Measurements from ENCODE around the gene CTNNBL1.

The CTNNBL1 gene

DNA sequence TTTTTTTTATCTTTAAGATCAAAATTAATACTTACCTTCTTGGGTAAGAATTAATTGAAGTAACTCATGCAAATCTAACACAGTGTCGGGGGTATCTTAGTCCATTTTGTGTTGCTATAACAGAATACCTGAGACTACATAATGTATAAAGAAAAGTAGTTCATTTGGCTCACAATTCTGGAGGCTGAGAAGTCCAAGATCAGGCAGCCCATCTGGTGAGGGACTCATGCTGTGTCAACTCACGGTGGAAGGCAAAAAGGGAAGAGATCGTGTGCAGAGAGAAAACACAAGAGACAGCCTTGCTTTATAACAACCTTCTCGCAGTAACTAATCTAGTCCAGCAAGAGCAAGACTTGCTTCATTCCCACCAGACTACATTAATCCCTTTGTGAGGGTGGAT is 116.2 kb downstream of the CTNNBL1 start:
- no peak overlapping the region for H3K4me2 ChIP-seq (ENCODE audit: low read length, poor library complexity, severe bottlenecking)
- H3K4ac ChIP-seq (ENCODE audit: low read depth in 1 of 2, low read length in 2 of 2) = no peak overlapping the region
- no peak overlapping the region for H2BK12ac ChIP-seq (ENCODE audit: low read length in 2 of 2)
- H4K8ac ChIP-seq (ENCODE audit: low read length) = no peak overlapping the region
- no peak overlapping the region for H2AK5ac ChIP-seq (ENCODE audit: low read length, severe bottlenecking)
- no peak overlapping the region for H3K27ac ChIP-seq (ENCODE audit: low read length, poor library complexity, severe bottlenecking)
- no peak overlapping the region for H4K91ac ChIP-seq (ENCODE audit: low read length)
- H3K9ac ChIP-seq (ENCODE audit: low read length) = no peak overlapping the region
- 100% methylated on average over 3 of the region's 4 CpGs for WGBS
- no peak overlapping the region for H2AFZ ChIP-seq (ENCODE audit: low read depth, low read length)
- H2BK15ac ChIP-seq (ENCODE audit: low read depth, poor library complexity, severe bottlenecking) = no peak overlapping the region
- H3K14ac ChIP-seq (ENCODE audit: low read length in 2 of 2) = no peak overlapping the region
- no peak overlapping the region for H3K23ac ChIP-seq (ENCODE audit: low read length in 2 of 2)
- H3K9me3 ChIP-seq (ENCODE audit: control insufficient read depth, low read length) = no peaks in the 10 kb centered on the region
- H2BK120ac ChIP-seq (ENCODE audit: low read depth, low read length) = no peak overlapping the region
- no peak overlapping the region for H2BK5ac ChIP-seq (ENCODE audit: low read depth, low read length, poor library complexity, severe bottlenecking)
- DNase-seq = no peak
- no peaks in the 10 kb centered on the region for H3K27me3 ChIP-seq (ENCODE audit: control insufficient read depth in 1 of 2, insufficient read depth in 1 of 2, low read length in 2 of 2)
- H3K4me1 ChIP-seq (ENCODE audit: control insufficient read depth, insufficient read depth, low read depth, low read length) = peaks cover 1% of the 10 kb centered on the region
- no peak overlapping the region for H3K4me3 ChIP-seq (ENCODE audit: insufficient read depth in 1 of 2, low read depth in 1 of 2, low read length in 2 of 2)
- peaks cover 7 to 37% of the 10 kb centered on the region in 2 experiments for H3K36me3 ChIP-seq (ENCODE audit: control insufficient read depth in 1 of 2, insufficient read depth in 2 of 2, low read depth in 1 of 2, low read length in 2 of 2)
- no peak overlapping the region for H3K18ac ChIP-seq (ENCODE audit: low read depth in 1 of 2, low read length in 2 of 2)
- H3K79me1 ChIP-seq (replicated peaks; ENCODE audit: low read length, poor library complexity, severe bottlenecking) = peaks cover 20% of the 10 kb centered on the region

DNA sequence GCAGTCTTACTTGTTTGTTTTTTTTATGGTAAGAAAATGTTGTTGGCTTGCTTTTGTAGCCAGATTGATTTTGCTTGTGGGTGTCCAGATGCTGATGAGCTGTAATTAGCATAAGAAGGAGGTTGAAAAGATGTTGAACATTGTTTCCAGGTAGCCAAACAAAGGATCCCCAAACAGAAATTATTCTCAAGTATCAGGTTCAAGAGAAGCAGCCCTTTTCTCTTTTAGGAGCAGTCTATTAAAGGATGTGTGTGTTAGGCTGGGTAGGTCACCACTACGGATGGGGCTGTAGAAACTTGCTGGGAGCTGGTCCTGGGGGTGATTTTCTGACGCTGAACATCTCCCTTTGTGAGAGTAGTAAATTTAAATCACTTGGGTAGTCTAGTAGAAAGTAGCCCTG is 122.2 kb downstream of the CTNNBL1 start:
- Histone ChIP-seq H2BK15ac (ENCODE audit: low read depth, poor library complexity, severe bottlenecking) (no peak overlapping the region), H3K36me3 (ENCODE audit: control insufficient read depth in 1 of 2, insufficient read depth in 2 of 2, low read depth in 1 of 2, low read length in 2 of 2) (peaks cover 0 to 10% of the 10 kb centered on the region in 2 experiments), H3K4ac (ENCODE audit: low read depth in 1 of 2, low read length in 2 of 2) (no peak overlapping the region), H3K23ac (ENCODE audit: low read length in 2 of 2) (no peak overlapping the region), H3K79me1 (replicated peaks; ENCODE audit: low read length, poor library complexity, severe bottlenecking) (peaks cover 9% of the 10 kb centered on the region), H3K9me3 (ENCODE audit: control insufficient read depth, low read length) (no peaks in the 10 kb centered on the region), H3K4me1 (ENCODE audit: control insufficient read depth, insufficient read depth, low read depth, low read length) (no peaks in the 10 kb centered on the region), H3K27ac (ENCODE audit: low read length, poor library complexity, severe bottlenecking) (no peak overlapping the region), H4K8ac (ENCODE audit: low read length) (no peak overlapping the region), H3K4me2 (ENCODE audit: low read length, poor library complexity, severe bottlenecking) (no peak overlapping the region), H2AFZ (ENCODE audit: low read depth, low read length) (no peak overlapping the region), H2BK120ac (ENCODE audit: low read depth, low read length) (no peak overlapping the region), H3K4me3 (ENCODE audit: insufficient read depth in 1 of 2, low read depth in 1 of 2, low read length in 2 of 2) (no peak overlapping the region), H4K91ac (ENCODE audit: low read length) (no peak overlapping the region), H3K9ac (ENCODE audit: low read length) (no peak overlapping the region), H3K18ac (ENCODE audit: low read depth in 1 of 2, low read length in 2 of 2) (no peak overlapping the region), H3K14ac (ENCODE audit: low read length in 2 of 2) (no peak overlapping the region), H3K27me3 (ENCODE audit: control insufficient read depth in 1 of 2, insufficient read depth in 1 of 2, low read length in 2 of 2) (no peaks in the 10 kb centered on the region), H2BK5ac (ENCODE audit: low read depth, low read length, poor library complexity, severe bottlenecking) (no peak overlapping the region), H2AK5ac (ENCODE audit: low read length, severe bottlenecking) (no peak overlapping the region), H2BK12ac (ENCODE audit: low read length in 2 of 2) (no peak overlapping the region)
- DNase-seq = no peak
- 49% methylated on average over 2 of the region's 2 CpGs for WGBS

- Histone ChIP-seq H2BK12ac (ENCODE audit: low read length in 2 of 2) (no peak overlapping the region), H2BK120ac (ENCODE audit: low read depth, low read length) (no peak overlapping the region), H3K14ac (ENCODE audit: low read length in 2 of 2) (no peak overlapping the region), H3K4me1 (ENCODE audit: control insufficient read depth, insufficient read depth, low read depth, low read length) (peaks cover 1% of the 10 kb centered on the region), H3K18ac (ENCODE audit: low read depth in 1 of 2, low read length in 2 of 2) (no peak overlapping the region), H4K8ac (ENCODE audit: low read length) (no peak overlapping the region), H3K4ac (ENCODE audit: low read depth in 1 of 2, low read length in 2 of 2) (no peak overlapping the region), H2AFZ (ENCODE audit: low read depth, low read length) (no peak overlapping the region), H3K27ac (ENCODE audit: low read length, poor library complexity, severe bottlenecking) (no peak overlapping the region), H3K27me3 (ENCODE audit: control insufficient read depth in 1 of 2, insufficient read depth in 1 of 2, low read length in 2 of 2) (no peaks in the 10 kb centered on the region), H3K4me2 (ENCODE audit: low read length, poor library complexity, severe bottlenecking) (no peak overlapping the region), H4K91ac (ENCODE audit: low read length) (no peak overlapping the region), H3K9me3 (ENCODE audit: control insufficient read depth, low read length) (no peaks in the 10 kb centered on the region), H3K79me1 (replicated peaks; ENCODE audit: low read length, poor library complexity, severe bottlenecking) (peaks cover 6% of the 10 kb centered on the region), H2BK5ac (ENCODE audit: low read depth, low read length, poor library complexity, severe bottlenecking) (no peak overlapping the region), H2AK5ac (ENCODE audit: low read length, severe bottlenecking) (no peak overlapping the region), H3K9ac (ENCODE audit: low read length) (no peak overlapping the region), H3K36me3 (ENCODE audit: control insufficient read depth in 1 of 2, insufficient read depth in 2 of 2, low read depth in 1 of 2, low read length in 2 of 2) (peaks cover 0 to 6% of the 10 kb centered on the region in 2 experiments), H3K23ac (ENCODE audit: low read length in 2 of 2) (no peak overlapping the region), H2BK15ac (ENCODE audit: low read depth, poor library complexity, severe bottlenecking) (no peak overlapping the region), H3K4me3 (ENCODE audit: insufficient read depth in 1 of 2, low read depth in 1 of 2, low read length in 2 of 2) (no peak overlapping the region)
- DNase-seq = no peak
- WGBS = 73% methylated on average over 1 of the region's 2 CpGs
These were observed 122.9 kb downstream of the CTNNBL1 start for GRCh38 chr20:37816726-37817125.

GRCh38 chr20:37821696-37822095 is 127.9 kb downstream of the CTNNBL1 start:
- no peak overlapping the region for H4K8ac ChIP-seq (ENCODE audit: low read length)

More at GRCh38 chr20:37821696-37822095, 127.9 kb downstream of the CTNNBL1 start:
- Histone ChIP-seq H2BK120ac (ENCODE audit: low read depth, low read length) (no peak overlapping the region), H3K36me3 (ENCODE audit: control insufficient read depth in 1 of 2, insufficient read depth in 2 of 2, low read depth in 1 of 2, low read length in 2 of 2) (peaks cover 0 to 10% of the 10 kb centered on the region in 2 experiments), H2BK15ac (ENCODE audit: low read depth, poor library complexity, severe bottlenecking) (no peak overlapping the region), H3K14ac (ENCODE audit: low read length in 2 of 2) (no peak overlapping the region), H3K27me3 (ENCODE audit: control insufficient read depth in 1 of 2, insufficient read depth in 1 of 2, low read length in 2 of 2) (no peaks in the 10 kb centered on the region), H2AFZ (ENCODE audit: low read depth, low read length) (no peak overlapping the region), H3K9me3 (ENCODE audit: control insufficient read depth, low read length) (no peaks in the 10 kb centered on the region), H2BK5ac (ENCODE audit: low read depth, low read length, poor library complexity, severe bottlenecking) (no peak overlapping the region), H3K9ac (ENCODE audit: low read length) (peak overlapping the region; percentile 71), H3K4me2 (ENCODE audit: low read length, poor library complexity, severe bottlenecking) (peak overlapping the region; percentile 29), H3K4me3 (ENCODE audit: insufficient read depth in 1 of 2, low read depth in 1 of 2, low read length in 2 of 2) (no peak overlapping the region), H3K79me1 (replicated peaks; ENCODE audit: low read length, poor library complexity, severe bottlenecking) (peaks cover 5% of the 10 kb centered on the region), H2BK12ac (ENCODE audit: low read length in 2 of 2) (no peak overlapping the region), H3K18ac (ENCODE audit: low read depth in 1 of 2, low read length in 2 of 2) (no peak overlapping the region), H3K4me1 (ENCODE audit: control insufficient read depth, insufficient read depth, low read depth, low read length) (peaks cover 9% of the 10 kb centered on the region), H4K91ac (ENCODE audit: low read length) (no peak overlapping the region), H2AK5ac (ENCODE audit: low read length, severe bottlenecking) (no peak overlapping the region), H3K23ac (ENCODE audit: low read length in 2 of 2) (no peak overlapping the region), H3K4ac (ENCODE audit: low read depth in 1 of 2, low read length in 2 of 2) (no peak overlapping the region), H3K27ac (ENCODE audit: low read length, poor library complexity, severe bottlenecking) (peak overlapping the region; percentile 84)
- DNase-seq = no peak

All from mesenchymal stem cell (in vitro differentiated cells and primary cell).